ENCODE measurements around the gene ZNF789. TPM values are rescaled to one million over a fixed set of nuclear protein-coding genes. Genes with fewer than 3 reads are reported as not detected.

Gene ZNF789
- total and polyA plus RNA-seq, 9 of the 15 experiments (the other 6 are each of a cell fraction or from before 2014, with no cell fraction given) = 6.1 to 57.0 (median 24.8) TPM

GRCh38 chr7:99505324-99505662, 32.6 kb downstream of the ZNF789 start (continued):
- no peak for TF ChIP-seq ZNF57 (CRISPR knock-in tag; IDR thresholded peaks at IDR 0.05)
- no peak for TF ChIP-seq SMARCE1 (IDR thresholded peaks at IDR 0.05)
- no peak for TF ChIP-seq CHD7 (IDR thresholded peaks at IDR 0.05; ENCODE audit: low read depth, low read length)
- TF ChIP-seq ZNF431 (CRISPR knock-in tag; IDR thresholded peaks at IDR 0.05) = peak; percentile 47; the same call in 1 of the 2 replicates
- TF ChIP-seq, protein P1, sequence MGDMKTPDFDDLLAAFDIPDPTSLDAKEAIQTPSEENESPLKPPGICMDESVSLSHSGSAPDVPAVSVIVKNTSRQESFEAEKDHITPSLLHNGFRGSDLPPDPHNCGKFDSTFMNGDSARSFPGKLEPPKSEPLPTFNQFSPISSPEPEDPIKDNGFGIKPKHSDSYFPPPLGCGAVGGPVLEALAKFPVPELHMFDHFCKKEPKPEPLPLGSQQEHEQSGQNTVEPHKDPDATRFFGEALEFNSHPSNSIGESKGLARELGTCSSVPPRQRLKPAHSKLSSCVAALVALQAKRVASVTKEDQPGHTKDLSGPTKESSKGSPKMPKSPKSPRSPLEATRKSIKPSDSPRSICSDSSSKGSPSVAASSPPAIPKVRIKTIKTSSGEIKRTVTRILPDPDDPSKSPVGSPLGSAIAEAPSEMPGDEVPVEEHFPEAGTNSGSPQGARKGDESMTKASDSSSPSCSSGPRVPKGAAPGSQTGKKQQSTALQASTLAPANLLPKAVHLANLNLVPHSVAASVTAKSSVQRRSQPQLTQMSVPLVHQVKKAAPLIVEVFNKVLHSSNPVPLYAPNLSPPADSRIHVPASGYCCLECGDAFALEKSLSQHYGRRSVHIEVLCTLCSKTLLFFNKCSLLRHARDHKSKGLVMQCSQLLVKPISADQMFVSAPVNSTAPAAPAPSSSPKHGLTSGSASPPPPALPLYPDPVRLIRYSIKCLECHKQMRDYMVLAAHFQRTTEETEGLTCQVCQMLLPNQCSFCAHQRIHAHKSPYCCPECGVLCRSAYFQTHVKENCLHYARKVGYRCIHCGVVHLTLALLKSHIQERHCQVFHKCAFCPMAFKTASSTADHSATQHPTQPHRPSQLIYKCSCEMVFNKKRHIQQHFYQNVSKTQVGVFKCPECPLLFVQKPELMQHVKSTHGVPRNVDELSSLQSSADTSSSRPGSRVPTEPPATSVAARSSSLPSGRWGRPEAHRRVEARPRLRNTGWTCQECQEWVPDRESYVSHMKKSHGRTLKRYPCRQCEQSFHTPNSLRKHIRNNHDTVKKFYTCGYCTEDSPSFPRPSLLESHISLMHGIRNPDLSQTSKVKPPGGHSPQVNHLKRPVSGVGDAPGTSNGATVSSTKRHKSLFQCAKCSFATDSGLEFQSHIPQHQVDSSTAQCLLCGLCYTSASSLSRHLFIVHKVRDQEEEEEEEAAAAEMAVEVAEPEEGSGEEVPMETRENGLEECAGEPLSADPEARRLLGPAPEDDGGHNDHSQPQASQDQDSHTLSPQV (IDR thresholded peaks at IDR 0.05) = no peak
- no peak for TF ChIP-seq FOXA3 (CRISPR knock-in tag; conservative IDR thresholded peaks at IDR 0.05 in 1 of 2, IDR thresholded peaks at IDR 0.05 in 1 of 2)
- TF ChIP-seq IRF9 (tag; IDR thresholded peaks at IDR 0.05) = no peak
- TF ChIP-seq TGIF2 (CRISPR knock-in tag; IDR thresholded peaks at IDR 0.05) = 0 out of 2 replicates have a peak, but pooled peaks have one; percentile 5
- TF ChIP-seq ILF3 (IDR thresholded peaks at IDR 0.05; ENCODE audit: borderline replicate concordance) = no peak
- no peak for TF ChIP-seq ZC3H11A (IDR thresholded peaks at IDR 0.05; ENCODE audit: low read depth, low read length)

Measured in K562 (cell line).